ENCODE data around the gene PSMC3IP.
A peak's percentile ranks its signal among the peaks of the same experiment; 100 is the strongest.

Gene PSMC3IP

DNA sequence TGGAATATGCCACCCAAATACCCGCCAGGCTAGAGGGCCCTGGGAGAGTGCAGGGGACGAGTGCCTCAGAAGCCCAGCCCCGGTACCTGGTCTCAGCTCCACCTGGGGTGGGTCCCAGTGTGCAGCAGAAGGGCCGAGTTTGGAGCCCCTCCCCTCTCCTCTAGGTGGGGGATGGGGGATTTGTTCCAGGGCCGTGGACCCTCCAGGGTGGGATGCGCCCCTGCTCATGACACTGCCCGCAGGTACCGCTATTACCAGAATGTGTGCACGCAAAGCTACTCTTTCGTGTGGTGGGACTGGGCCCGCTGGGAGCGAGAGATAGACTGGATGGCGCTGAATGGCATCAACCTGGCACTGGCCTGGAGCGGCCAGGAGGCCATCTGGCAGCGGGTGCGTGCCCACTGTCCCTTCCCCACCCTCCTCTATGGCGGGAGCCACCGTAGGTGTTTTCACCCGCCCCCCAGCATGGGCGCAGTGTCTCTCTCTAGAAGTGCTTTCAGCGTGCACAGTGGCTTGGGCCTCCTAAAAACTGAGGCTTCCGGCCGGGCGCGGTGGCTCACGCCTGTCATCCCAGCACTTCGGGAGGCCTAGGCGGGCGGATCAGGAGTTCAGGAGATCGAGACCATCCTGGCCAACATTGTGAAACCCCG is 40.2 kb downstream of the PSMC3IP start:
- no peak for DNase-seq

DNA sequence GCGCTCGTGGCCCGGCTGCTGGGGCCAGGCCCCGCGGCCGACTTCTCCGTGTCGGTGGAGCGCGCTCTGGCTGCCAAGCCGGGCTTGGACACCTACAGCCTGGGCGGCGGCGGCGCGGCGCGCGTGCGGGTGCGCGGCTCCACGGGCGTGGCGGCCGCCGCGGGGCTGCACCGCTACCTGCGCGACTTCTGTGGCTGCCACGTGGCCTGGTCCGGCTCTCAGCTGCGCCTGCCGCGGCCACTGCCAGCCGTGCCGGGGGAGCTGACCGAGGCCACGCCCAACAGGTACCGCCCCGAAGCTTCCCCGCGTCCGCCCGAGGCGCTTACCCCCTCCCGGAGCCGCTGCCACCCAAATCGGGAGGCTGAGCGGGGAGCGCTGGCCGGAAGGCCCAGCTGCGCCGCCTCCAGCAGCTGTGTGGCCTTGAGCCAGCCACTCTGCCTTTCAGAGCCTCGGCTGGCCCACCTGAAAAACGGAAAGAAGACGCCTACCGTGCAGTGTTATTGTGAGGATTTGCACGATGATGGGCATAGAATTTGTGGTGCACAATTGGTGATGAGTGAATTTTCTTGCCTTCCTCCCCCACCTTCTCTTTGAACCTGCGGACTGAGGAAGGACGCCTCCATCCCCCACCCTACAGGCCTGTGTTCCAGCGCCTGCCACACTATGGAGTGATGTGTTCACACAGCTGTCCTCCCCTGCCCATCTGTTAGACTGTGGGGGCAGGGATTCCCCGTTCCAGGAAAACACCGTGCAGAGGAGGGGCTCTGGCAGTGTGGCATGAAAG is 41.0 kb downstream of the PSMC3IP start:
- DNase-seq = peak; percentile 84

DNA sequence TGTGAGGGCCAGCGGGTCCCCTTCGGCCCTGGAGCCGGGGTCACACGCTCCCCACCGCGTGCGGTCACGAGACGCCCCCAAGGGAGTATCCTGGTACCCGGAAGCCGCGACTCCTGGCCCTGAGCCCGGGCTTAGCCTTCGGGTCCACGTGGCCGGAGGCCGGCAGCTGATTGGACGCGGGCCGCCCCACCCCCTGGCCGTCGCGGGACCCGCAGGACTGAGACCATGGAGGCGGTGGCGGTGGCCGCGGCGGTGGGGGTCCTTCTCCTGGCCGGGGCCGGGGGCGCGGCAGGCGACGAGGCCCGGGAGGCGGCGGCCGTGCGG is 41.5 kb downstream of the PSMC3IP start, which contains the start of gene NAGLU:
NAGLU (plus strand) TSS at position 194 of the 324 bp plus-strand sequence; CDS start at position 226, 32 bp downstream.
- DNase-seq = peak; percentile 93

DNA sequence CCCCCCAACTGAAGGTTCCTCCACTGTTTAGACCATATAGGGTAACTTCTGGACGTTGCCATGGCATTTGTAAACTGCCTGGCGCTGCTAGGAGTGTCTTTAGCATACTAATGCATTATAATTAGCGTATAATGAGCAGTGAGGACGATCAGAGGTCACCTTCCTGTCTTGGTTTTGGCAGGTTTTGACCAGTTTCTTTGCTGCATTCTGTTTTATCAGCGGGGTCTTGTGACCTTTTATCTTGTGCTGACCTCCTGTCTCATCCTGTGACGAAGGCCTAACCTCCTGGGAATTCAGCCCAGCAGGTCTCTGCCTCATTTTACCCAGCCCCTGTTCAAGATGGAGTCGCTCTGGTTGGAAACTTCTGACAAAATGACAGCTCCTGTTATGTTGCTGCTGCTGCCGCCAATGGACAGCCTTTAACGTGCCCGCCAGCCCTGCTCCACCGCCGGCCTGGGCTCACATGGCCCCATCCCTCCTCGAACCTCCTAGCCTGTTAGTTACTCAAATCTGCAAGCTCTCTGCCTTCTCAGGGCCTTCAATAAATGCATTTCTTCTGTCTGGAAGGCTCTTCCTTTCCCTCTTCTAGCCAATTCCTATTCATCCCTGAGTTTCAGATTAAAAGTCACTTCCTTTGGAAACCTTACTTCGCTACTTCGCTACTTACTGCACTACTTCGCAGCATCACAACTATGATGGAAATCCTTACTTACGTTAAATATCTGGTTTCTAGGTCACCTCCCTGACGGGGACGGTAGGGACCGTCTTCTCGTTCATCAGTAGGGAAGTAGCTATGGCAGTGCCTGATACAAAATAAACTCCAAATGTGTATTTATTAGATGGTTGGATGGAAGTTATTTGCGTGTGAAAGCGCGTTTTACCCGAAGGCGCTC is 42.1 kb downstream of the PSMC3IP start:
- no peak for DNase-seq

DNA sequence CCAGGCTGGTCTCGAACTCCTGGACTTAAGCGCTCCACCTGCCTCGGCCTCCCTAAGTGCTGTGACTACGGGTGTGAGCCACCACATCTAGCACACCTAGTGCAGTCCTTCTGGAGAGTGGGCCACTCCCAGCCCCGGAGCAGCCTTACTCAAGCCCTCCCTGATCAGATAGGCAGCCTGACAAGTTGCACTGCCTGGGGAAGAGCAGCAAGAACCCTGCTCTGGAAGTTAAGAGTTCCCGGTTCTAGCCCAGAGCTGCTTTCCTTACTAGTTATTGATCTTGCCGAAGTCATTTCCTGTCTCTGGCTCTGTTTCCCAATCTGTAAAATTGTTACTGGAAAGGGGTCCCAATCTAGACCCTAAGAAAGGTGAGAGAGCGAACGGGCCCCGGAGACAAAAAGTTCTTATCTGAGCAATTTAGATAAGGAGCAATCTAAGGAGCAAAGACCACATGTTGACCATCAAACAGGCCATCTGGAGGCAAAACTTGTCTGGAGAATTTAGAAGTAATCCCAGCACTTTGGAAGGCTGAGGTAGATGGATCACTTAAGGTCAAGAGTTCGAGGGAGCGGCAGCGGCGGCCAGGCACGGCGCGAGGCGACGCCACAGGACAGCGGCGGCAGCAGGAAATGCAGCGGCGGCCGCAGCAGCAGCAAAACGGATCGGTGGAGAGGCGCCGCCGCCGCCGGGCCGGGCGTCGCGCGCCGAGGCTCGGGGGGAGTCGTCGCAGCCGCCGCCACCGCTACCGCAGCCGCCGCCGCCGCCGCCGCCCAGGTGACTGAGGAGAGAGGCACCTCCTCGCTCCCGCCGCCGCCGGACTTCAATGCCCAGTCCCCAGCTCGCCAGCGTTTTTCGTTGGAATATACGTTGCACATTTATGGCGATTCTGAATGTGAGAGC is 45.8 kb downstream of the PSMC3IP start:
- DNase-seq = peak; percentile 71

DNA sequence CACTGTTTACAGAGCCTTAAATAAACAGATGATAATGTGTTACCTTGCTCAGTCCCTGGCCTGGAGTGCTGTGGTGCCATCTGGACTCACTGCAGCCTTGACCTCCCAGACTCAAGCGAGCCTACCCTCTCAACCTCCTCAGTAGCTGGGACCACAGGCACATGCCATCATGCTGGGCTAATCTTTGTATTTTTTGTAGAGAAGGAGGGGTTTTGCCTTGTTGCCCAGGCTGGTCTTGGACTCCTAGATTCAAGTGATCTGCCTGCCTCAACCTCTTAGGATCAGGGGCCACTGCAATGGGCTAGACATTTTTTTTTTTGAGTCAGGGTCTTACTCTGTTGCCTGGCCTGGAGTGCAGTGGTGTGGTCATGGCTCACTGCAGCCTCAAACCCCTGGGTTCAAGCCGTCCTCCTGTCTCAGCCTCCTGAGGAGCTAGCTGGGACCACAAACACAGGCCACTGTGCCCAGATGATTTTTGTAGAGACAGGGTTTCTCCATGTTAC is 46.5 kb downstream of the PSMC3IP start:
- DNase-seq = no peak

DNA sequence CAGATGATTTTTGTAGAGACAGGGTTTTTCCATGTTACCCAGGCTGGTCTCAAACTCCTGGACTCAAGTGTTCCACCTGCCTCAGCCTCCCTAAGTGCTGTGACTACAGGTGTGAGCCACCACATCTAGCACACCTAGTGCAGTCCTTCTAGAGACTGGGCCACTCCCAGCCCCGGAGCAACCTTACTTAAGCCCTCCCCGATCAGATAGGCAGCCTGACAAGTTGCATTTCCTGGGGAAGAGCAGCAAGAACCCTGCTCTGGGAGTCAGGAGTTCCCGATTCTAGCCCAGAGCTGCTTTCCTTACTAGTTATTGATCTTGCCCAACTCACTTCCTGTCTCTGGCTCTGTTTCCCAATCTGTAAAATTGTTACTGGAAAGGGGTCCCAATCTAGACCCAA is 48.5 kb downstream of the PSMC3IP start:
- no peak for DNase-seq

DNA sequence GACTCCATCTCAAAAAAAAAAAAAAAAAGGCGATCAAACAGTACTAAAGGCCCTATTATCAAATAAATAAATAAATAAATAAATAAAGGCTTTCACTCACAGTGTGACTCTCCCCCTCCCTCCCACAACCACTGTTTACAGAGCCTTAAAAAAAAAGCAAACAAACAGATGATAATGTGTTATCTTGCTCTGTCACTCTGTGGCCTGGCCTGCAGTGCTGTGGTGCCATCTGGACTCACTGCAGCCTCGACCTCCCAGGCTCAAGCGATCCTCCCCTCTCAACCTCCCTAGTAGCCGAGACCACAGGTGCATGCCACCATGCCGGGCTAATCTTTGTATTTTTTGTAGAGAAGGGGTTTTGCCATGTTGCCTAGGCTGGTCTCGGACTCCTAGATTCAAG is 49.6 kb downstream of the PSMC3IP start:
- DNase-seq = peak; percentile 50

DNA sequence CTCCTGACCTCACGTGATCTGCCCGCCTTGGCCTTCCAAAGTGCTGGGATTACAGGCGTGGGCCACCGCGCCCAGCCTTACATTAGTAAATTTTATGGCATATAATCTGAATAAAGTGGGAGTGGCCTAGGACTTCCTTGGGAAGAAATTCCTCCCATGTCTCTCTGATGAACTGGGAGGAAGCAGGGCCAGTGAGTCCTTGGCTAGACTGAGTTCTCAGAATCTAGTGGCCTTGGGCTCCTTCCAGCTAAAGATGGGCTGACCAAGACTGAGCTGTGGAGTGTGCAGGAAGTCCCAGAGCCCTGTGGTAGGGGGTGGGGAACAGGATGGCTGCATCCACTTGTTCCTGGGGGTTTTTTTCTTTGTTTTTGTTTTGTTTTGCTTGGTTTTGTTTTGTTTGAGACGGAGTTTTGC is 51.5 kb downstream of the PSMC3IP start:
- DNase-seq = no peak

DNA sequence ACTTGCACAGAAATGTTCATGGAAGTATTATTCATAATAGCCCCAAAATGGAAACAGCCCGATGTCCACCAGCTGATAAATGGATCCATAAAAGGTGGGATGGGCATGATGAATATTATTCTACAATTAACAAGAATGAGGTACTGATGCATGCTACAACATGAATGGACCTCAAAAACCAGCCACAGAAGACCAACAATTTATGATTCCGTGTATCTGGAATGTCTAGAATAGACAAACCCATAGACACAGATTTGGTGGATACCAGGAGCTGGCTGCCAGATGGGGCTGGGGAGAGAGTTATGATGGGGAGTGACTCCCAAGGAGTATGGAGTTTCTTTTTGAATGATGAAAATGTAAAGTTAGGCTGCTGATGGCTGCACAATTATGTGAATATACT is 52.3 kb downstream of the PSMC3IP start:
- no peak for DNase-seq

DNA sequence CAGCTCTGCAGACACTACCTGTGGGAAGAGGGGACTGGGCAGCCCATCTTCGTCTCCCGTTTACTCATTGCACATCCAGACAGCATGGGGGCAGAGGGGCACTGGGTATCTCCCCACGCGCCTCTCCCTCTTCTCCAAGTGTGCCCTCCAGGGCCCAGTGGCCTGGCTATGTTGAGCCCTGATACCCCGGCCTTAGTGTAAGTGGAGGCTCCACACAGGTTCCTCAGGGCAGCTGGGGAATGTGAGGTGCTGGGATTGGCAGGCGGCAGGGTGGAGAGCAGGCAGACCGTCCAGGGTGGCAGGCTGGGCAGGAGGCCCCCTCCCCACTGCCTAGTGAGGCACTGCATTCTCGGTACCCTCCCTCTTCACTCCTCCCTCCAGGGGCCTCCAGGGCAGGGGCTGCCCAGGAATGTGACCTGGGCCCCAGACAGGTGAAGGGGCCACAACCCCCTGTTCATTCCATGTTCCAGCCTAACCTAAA is 54.7 kb downstream of the PSMC3IP start:
- DNase-seq = no peak

Measured in hematopoietic multipotent progenitor cell treated with erythropoietin and hydrocortisone succinate and interleukin-3 and kit ligand, for 8 days (in vitro differentiated cells).